ENCODE results near the gene SASH3. TPM values are rescaled to one million over a fixed set of nuclear protein-coding genes. Genes with fewer than 3 reads are reported as not detected.

Gene SASH3
- total RNA-seq, 1 experiment from 2014 or later = not detected

GRCh38 chrX:129784371-129784770 is 4.6 kb downstream of the SASH3 start:
- no peak overlapping the region for H3K27ac ChIP-seq (ENCODE audit: low read depth, low read length, poor library complexity, severe bottlenecking)
- no peaks in the 10 kb centered on the region for H3K4me1 ChIP-seq (ENCODE audit: insufficient read depth, low read length, poor library complexity, severe bottlenecking)
- no peaks in the 10 kb centered on the region for H3K27me3 ChIP-seq (replicated peaks; ENCODE audit: insufficient read depth, low read depth, low read length, poor library complexity)
- BruUV-seq (replicated peaks) = no TSS peak
- TF ChIP-seq CTCF (conservative IDR thresholded peaks at IDR 0.05; ENCODE audit: low read depth, low read length) (no peak), EZH2 (IDR thresholded peaks at IDR 0.05; ENCODE audit: borderline replicate concordance, low read depth, low read length, poor library complexity, severe bottlenecking) (no peak)
- no peak for DNase-seq (ENCODE audit: low spot score)
- POLR2A ChIA-PET (ENCODE audit: low non-redundant PET) = interaction anchor here (0.6 kb wide), 1 partner anchor 192 kb away, joined by 3 read pairs; no protein-coding TSS in a partner anchor
- CTCF ChIA-PET = no interaction called here
- H3K9me3 ChIP-seq (ENCODE audit: low read depth, low read length, poor library complexity, severe bottlenecking) = no peaks in the 10 kb centered on the region
- intact Hi-C loops (cut with micrococcal nuclease; ENCODE audit: unreplicated experiment) = no loop called here
- no peaks in the 10 kb centered on the region for H3K36me3 ChIP-seq (ENCODE audit: insufficient read depth, low read length, poor library complexity, severe bottlenecking)
- H3K4me3 ChIP-seq (ENCODE audit: low read depth, low read length, poor library complexity, severe bottlenecking) = no peak overlapping the region

GRCh38 chrX:129785160-129785947 is 5.6 kb downstream of the SASH3 start:
- intact Hi-C loops (cut with micrococcal nuclease; ENCODE audit: unreplicated experiment) = no loop called here
- no TSS peak for BruUV-seq (replicated peaks)
- DNase-seq (ENCODE audit: low spot score) = no peak
- TF ChIP-seq EZH2 (IDR thresholded peaks at IDR 0.05; ENCODE audit: borderline replicate concordance, low read depth, low read length, poor library complexity, severe bottlenecking) (no peak), CTCF (conservative IDR thresholded peaks at IDR 0.05; ENCODE audit: low read depth, low read length) (no peak)
- Histone ChIP-seq H3K27ac (ENCODE audit: low read depth, low read length, poor library complexity, severe bottlenecking) (no peak overlapping the region), H3K36me3 (ENCODE audit: insufficient read depth, low read length, poor library complexity, severe bottlenecking) (no peaks in the 10 kb centered on the region), H3K27me3 (replicated peaks; ENCODE audit: insufficient read depth, low read depth, low read length, poor library complexity) (no peaks in the 10 kb centered on the region), H3K9me3 (ENCODE audit: low read depth, low read length, poor library complexity, severe bottlenecking) (no peaks in the 10 kb centered on the region), H3K4me1 (ENCODE audit: insufficient read depth, low read length, poor library complexity, severe bottlenecking) (no peaks in the 10 kb centered on the region), H3K4me3 (ENCODE audit: low read depth, low read length, poor library complexity, severe bottlenecking) (no peak overlapping the region)
- ChIA-PET POLR2A (ENCODE audit: low non-redundant PET) (interaction anchor here (0.6 kb wide), 1 partner anchor 191 kb away, joined by 3 read pairs; no protein-coding TSS in a partner anchor), CTCF (no interaction called here)

GRCh38 chrX:129786210-129786651 is 6.5 kb downstream of the SASH3 start:
- no peak overlapping the region for H3K27ac ChIP-seq (ENCODE audit: low read depth, low read length, poor library complexity, severe bottlenecking)
- ChIA-PET CTCF (interaction anchor here (0.7 kb wide), 1 partner anchor 31 kb away, joined by 6 read pairs; no protein-coding TSS in a partner anchor), POLR2A (ENCODE audit: low non-redundant PET) (no interaction called here)
- no peak overlapping the region for H3K4me3 ChIP-seq (ENCODE audit: low read depth, low read length, poor library complexity, severe bottlenecking)
- H3K9me3 ChIP-seq (ENCODE audit: low read depth, low read length, poor library complexity, severe bottlenecking) = no peaks in the 10 kb centered on the region
- no peak for DNase-seq (ENCODE audit: low spot score)
- H3K36me3 ChIP-seq (ENCODE audit: insufficient read depth, low read length, poor library complexity, severe bottlenecking) = no peaks in the 10 kb centered on the region
- no TSS peak for BruUV-seq (replicated peaks)
- TF ChIP-seq EZH2 (IDR thresholded peaks at IDR 0.05; ENCODE audit: borderline replicate concordance, low read depth, low read length, poor library complexity, severe bottlenecking) = no peak
- intact Hi-C loops (cut with micrococcal nuclease; ENCODE audit: unreplicated experiment) = no loop called here
- H3K4me1 ChIP-seq (ENCODE audit: insufficient read depth, low read length, poor library complexity, severe bottlenecking) = no peaks in the 10 kb centered on the region
- H3K27me3 ChIP-seq (replicated peaks; ENCODE audit: insufficient read depth, low read depth, low read length, poor library complexity) = no peaks in the 10 kb centered on the region
